Muscle layer of duodenum (tissue), 2 donors: ENCODE data around the gene ROR2.
A peak's percentile ranks its signal among the peaks of the same experiment; 100 is the strongest.

Experiments
- H3K27ac ChIP-seq: one replicate; pipeline ENCODE4 v1.7.0; 2013; ENCODE audit warnings: mild to moderate bottlenecking, low read length
- H3K27me3 ChIP-seq: one replicate; pipeline ENCODE4 v1.7.0; 2013; ENCODE audit warnings: low read depth, mild to moderate bottlenecking, control low read depth, low read length
- H3K36me3 ChIP-seq, 2 donors: one replicate each; pipeline ENCODE4 v1.7.0; 2013; ENCODE audit warnings: low read length in 2 of 2, control low read depth in 1 of 2, mild to moderate bottlenecking in 1 of 2; ENCODE audit not compliant: insufficient read depth in 2 of 2, control insufficient read depth in 1 of 2
- H3K4me1 ChIP-seq, 2 donors: one replicate each; pipeline ENCODE4 v1.7.0; 2013; ENCODE audit warnings: low read length in 2 of 2, mild to moderate bottlenecking in 2 of 2, control low read depth in 1 of 2, moderate library complexity in 1 of 2; ENCODE audit not compliant: insufficient read depth in 2 of 2, control insufficient read depth in 1 of 2
- H3K4me3 ChIP-seq, 2 donors: one replicate each; pipeline ENCODE4 v1.7.0; 2013; ENCODE audit warnings: low read length in 2 of 2, low read depth in 1 of 2, mild to moderate bottlenecking in 1 of 2
- H3K9me3 ChIP-seq, 2 donors: one replicate each; pipeline ENCODE4 v1.7.0; 2013; ENCODE audit warnings: low read length in 2 of 2, control low read depth in 1 of 2, mild to moderate bottlenecking in 1 of 2; ENCODE audit not compliant: control insufficient read depth in 1 of 2
- donor health status: healthy.

The ROR2 gene

GRCh38 chr9:91820126-91820750 lies 129.8 kb downstream of the ROR2 start:
- Histone ChIP-seq H3K36me3 (no peaks in the 10 kb centered on the region), H3K27me3 (no peaks in the 10 kb centered on the region), H3K4me3 (no peak overlapping the region), H3K9me3 (no peaks in the 10 kb centered on the region), H3K27ac (no peak overlapping the region), H3K4me1 (peaks cover 9 to 35% of the 10 kb centered on the region in 2 donors)

- Histone ChIP-seq H3K27me3 (no peaks in the 10 kb centered on the region), H3K36me3 (no peaks in the 10 kb centered on the region), H3K27ac (no peak overlapping the region), H3K4me3 (no peak overlapping the region), H3K9me3 (no peaks in the 10 kb centered on the region), H3K4me1 (peaks cover 9 to 32% of the 10 kb centered on the region in 2 donors)
Measured at GRCh38 chr9:91818647-91819403, 131.2 kb downstream of the ROR2 start.

DNA sequence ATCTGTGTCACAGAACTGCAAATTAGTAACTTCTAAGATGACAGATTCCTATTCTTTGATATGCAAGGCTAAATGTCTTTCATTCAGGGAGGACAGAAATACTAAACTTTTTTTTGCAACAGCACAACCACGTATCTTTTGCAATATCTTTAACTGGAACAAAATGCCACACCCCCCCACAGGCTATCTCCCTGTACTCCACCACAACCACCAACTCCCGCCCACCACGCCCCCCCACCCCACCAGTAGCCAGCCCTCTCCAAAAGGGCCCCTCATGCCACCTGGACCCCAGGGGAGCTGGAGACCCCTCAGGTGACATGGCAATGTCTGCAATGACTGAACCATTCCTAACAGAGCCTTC lies 131.8 kb downstream of the ROR2 start:
- H3K36me3 ChIP-seq: no peaks in the 10 kb centered on the region
- no peak overlapping the region for H3K27ac ChIP-seq
- H3K9me3 ChIP-seq: no peaks in the 10 kb centered on the region
- H3K27me3 ChIP-seq: no peaks in the 10 kb centered on the region
- H3K4me1 ChIP-seq: peaks cover 12 to 35% of the 10 kb centered on the region in 2 donors
- H3K4me3 ChIP-seq: peak overlapping the region in 1 of 2 donors; percentile 14

DNA sequence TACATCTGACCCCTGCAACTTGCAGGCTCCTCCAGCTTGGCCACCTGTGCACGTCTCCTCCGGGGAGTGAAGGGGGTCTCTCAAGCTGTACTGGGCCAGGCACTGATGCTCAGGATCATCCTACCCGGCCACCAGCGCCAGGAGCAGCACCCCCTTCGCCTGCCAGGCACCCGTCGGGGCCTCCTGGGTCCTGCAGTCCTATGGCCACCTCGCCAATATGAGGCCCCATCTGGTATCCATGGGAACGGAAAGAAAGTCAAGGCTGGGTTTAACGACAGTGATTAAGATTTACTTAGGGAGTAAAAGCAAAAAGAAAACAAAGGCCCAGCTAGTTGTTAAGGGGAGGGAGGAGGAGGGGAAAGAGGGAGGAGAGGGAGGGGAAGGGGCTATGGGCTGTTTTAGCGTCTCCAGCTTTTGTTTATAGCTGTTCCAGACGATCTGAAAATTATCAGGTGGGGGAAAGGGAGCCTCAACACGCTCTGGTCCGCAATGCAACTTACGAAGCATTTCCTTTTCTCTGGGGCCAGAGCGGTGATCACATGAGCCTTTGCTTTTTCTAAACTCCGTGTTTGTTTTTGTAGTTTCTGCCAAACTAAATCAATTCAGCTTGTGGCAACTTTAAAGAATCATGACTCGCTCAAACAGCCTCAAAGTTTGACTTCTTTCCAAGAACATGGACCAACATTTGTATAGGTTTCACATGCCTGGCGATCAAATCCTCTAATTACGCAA lies 132.4 kb downstream of the ROR2 start:
- Histone ChIP-seq H3K36me3 (no peaks in the 10 kb centered on the region), H3K27me3 (no peaks in the 10 kb centered on the region)

DNA sequence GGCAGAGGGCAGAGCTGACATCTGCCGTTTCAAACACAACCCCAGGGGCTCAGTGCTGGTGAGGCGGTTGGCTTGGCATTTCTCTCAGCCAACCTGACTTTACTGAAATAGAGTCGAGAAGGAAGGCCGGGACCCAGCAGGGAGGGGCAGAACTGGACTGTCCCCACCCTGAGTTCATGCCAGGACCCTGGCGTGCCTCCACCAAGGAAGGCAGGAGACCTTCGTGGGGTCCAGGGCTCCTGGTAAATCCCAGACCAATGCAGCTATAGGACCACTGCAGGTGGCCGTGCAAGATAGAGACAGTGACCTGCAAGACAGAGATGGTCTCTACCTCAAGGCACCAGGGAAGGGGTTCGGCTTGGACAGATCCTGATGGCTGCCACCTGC lies 132.9 kb downstream of the ROR2 start:
- Histone ChIP-seq H3K36me3 (no peaks in the 10 kb centered on the region), H3K27ac (peak overlapping the region; percentile 35), H3K27me3 (no peaks in the 10 kb centered on the region), H3K9me3 (no peaks in the 10 kb centered on the region), H3K4me3 (no peak overlapping the region), H3K4me1 (peaks cover 12 to 42% of the 10 kb centered on the region in 2 donors)

More for the DNA sequence above, 132.4 kb downstream of the ROR2 start:
- H3K4me1 ChIP-seq: peaks cover 12 to 40% of the 10 kb centered on the region in 2 donors
- H3K4me3 ChIP-seq: peak overlapping the region in 1 of 2 donors; percentile 14
- no peaks in the 10 kb centered on the region for H3K9me3 ChIP-seq
- peak overlapping the region; percentile 35 for H3K27ac ChIP-seq

DNA sequence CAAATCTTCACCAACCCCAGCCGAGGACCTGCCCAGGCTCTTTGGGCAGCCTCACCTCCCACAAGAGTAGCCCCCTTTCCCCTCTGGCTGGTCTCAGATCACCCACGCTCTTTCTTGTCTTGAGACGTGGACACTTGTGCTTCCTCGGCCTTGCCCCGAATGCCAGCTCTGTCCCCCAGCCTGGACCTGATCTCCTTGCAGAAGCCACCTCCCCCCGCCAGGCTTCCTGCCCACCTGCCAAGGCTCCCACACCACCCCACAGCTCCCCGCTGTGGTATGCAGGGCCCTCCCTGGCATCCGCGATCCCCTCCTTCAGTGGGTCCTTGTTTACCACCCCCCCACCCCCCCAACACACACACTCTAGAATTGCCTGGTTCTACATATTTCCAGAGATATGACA lies 133.7 kb downstream of the ROR2 start:
- H3K27me3 ChIP-seq: no peaks in the 10 kb centered on the region
- no peaks in the 10 kb centered on the region for H3K36me3 ChIP-seq
- no peak overlapping the region for H3K27ac ChIP-seq
- H3K4me3 ChIP-seq: no peak overlapping the region
- peaks cover 12 to 45% of the 10 kb centered on the region in 2 donors for H3K4me1 ChIP-seq
- no peaks in the 10 kb centered on the region for H3K9me3 ChIP-seq

DNA sequence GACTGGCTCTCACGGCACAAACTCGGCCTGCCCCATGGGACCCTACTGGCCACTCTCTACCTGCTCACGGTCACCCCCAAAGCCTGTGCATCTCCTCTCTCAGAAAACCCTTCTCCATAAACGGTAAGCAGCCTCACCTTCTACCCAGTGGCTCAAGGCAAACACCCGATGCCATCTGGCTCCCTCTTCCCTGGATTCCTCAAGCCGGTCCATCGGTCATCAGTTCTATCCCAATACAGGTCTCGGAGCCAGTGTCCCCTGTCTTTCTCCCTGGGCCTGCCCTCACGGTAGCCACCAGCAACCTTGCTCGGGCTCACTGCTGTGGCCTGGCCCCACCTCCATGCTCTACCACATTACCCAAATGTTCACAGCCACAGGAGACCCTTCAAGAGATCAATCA lies 134.1 kb downstream of the ROR2 start:
- Histone ChIP-seq H3K9me3 (no peaks in the 10 kb centered on the region), H3K27ac (no peak overlapping the region), H3K36me3 (no peaks in the 10 kb centered on the region), H3K4me3 (no peak overlapping the region), H3K4me1 (peaks cover 12 to 50% of the 10 kb centered on the region in 2 donors), H3K27me3 (no peaks in the 10 kb centered on the region)

GRCh38 chr9:91814753-91815152 lies 135.3 kb downstream of the ROR2 start:
- Histone ChIP-seq H3K36me3 (no peaks in the 10 kb centered on the region), H3K27ac (peak overlapping the region; percentile 54), H3K4me1 (peaks cover 12 to 56% of the 10 kb centered on the region in 2 donors), H3K9me3 (no peaks in the 10 kb centered on the region), H3K27me3 (no peaks in the 10 kb centered on the region), H3K4me3 (no peak overlapping the region)

DNA sequence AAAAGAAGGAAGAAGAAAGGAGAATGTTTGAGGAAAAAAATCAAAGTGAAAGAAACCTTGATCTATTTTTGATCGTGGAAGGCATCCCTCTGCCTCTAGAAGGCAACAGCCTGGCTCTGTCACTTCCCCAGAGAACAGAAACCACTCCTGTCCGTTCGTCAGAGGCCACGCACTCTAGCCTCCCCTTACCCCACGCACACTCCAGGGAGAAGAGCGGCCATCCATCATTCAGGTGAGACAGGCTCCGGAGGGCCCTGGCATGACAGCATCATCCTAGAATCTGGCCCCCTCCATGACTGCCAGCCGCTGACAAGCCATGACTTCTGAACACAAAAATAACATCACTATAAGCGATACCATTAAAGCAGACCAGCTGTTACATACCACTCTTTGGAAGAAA lies 135.8 kb downstream of the ROR2 start:
- Histone ChIP-seq H3K27me3 (no peaks in the 10 kb centered on the region), H3K27ac (peak overlapping the region; percentile 54), H3K4me1 (peaks cover 12 to 62% of the 10 kb centered on the region in 2 donors), H3K9me3 (no peaks in the 10 kb centered on the region), H3K36me3 (no peaks in the 10 kb centered on the region), H3K4me3 (no peak overlapping the region)

DNA sequence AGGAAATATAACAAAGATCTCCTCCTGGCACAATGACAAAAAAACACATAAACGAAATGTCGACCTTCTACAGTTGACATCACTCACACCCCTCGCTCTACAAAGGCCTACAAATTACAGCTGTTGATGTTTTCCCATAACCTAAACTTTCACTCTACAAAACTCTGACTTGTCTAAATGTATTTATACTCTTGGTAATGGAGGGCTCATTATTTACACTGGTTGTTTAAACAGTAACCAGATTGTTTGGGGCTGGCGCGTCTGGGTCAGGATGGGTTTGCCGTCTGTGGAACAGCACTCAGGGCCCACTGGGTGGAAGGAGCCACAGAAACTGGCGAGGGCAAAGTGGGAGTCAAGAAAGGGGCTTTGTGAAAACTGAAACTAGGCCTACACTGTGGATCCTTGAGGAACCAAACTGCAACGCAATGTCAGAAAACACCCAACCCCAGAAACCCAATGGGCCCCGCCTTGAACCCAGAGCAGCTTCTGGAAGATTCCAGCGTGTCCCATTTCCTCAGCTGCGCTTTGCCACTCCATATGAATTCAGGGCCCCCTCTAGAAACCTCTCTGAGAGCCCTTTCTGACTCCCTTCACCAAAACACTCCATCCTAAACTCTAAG lies 136.7 kb downstream of the ROR2 start:
- Histone ChIP-seq H3K4me1 (peaks cover 12 to 58% of the 10 kb centered on the region in 2 donors), H3K9me3 (no peaks in the 10 kb centered on the region), H3K4me3 (no peak overlapping the region), H3K27ac (peak overlapping the region; percentile 54), H3K27me3 (no peaks in the 10 kb centered on the region), H3K36me3 (no peaks in the 10 kb centered on the region)

GRCh38 chr9:91812191-91812590 lies 137.8 kb downstream of the ROR2 start:
- no peaks in the 10 kb centered on the region for H3K27me3 ChIP-seq
- no peaks in the 10 kb centered on the region for H3K9me3 ChIP-seq
- no peak overlapping the region for H3K4me3 ChIP-seq
- H3K4me1 ChIP-seq: peaks cover 8 to 53% of the 10 kb centered on the region in 2 donors
- H3K36me3 ChIP-seq: no peaks in the 10 kb centered on the region
- H3K27ac ChIP-seq: no peak overlapping the region
